ENCODE results near the gene SRSF3.

SRSF3 gene

GRCh38 chr6:36633915-36634314 lies 39.8 kb downstream of the SRSF3 start:
- Histone ChIP-seq H3K9me3 (ENCODE audit: control insufficient read depth, low read length) (no peaks in the 10 kb centered on the region), H3K4me1 (ENCODE audit: control insufficient read depth, insufficient read depth, low read length) (peaks cover 12% of the 10 kb centered on the region), H3K4me3 (ENCODE audit: insufficient read depth, low read depth, low read length) (no peak overlapping the region), H3K27ac (ENCODE audit: insufficient read depth, low read depth, low read length, poor library complexity, severe bottlenecking) (no peak overlapping the region), H3K36me3 (ENCODE audit: control insufficient read depth, insufficient read depth, low read length) (no peaks in the 10 kb centered on the region), H3K27me3 (ENCODE audit: control insufficient read depth, insufficient read depth, low read length, poor library complexity, severe bottlenecking) (no peaks in the 10 kb centered on the region)
- WGBS, 2 experiments = 84 to 85% methylated on average over 9 of the region's 9 CpGs

DNA sequence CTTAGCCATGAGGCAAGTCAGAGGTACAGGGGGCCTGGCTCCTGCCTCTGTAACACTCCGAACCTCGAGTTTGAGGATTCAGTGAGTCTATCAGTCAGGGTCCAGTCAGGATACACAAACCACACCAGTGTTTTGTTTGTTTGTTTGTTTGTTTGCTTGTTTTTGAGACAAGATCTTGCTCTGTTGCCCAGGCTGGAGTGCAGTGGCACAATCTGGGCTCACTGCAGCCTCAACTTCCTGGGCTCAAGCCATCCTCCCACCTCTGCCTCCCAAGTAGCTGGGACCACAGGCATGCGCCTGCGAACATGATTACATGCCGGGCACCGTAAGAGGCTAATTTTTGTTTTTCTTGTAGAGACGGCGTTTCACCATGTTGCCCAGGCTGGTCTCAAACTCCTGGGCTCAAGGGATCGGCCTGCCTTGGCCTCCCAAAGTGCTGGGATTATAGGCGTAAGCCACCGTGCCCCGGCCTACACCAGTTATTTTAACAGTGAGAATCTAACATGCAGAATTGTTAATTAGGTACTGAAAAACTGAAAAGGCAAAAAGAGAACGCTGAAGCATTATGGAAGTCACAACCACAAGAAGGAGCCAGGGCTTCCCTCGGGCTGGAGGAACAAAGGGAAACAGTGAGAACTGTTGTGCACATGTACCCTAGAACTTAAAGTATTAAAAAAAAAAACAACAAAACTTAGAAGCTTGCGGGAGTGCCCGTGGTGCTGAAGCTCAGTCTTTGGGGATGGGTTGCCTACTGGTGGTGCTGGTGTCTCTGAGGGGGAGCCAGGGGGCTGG lies 40.4 kb downstream of the SRSF3 start:
- Histone ChIP-seq H3K27ac (ENCODE audit: insufficient read depth, low read depth, low read length, poor library complexity, severe bottlenecking) (no peak overlapping the region), H3K4me3 (ENCODE audit: insufficient read depth, low read depth, low read length) (no peak overlapping the region)
- 89 to 93% methylated on average over 16 of the region's 16 CpGs for WGBS, 2 experiments

GRCh38 chr6:36636283-36636682 lies 42.1 kb downstream of the SRSF3 start:
- WGBS, 2 experiments = 82 to 84% methylated on average over 5 of the region's 5 CpGs

More for the DNA sequence above, 40.4 kb downstream of the SRSF3 start:
- no peaks in the 10 kb centered on the region for H3K27me3 ChIP-seq (ENCODE audit: control insufficient read depth, insufficient read depth, low read length, poor library complexity, severe bottlenecking)
- H3K9me3 ChIP-seq (ENCODE audit: control insufficient read depth, low read length) = no peaks in the 10 kb centered on the region
- H3K36me3 ChIP-seq (ENCODE audit: control insufficient read depth, insufficient read depth, low read length) = no peaks in the 10 kb centered on the region
- peaks cover 12% of the 10 kb centered on the region for H3K4me1 ChIP-seq (ENCODE audit: control insufficient read depth, insufficient read depth, low read length)

DNA sequence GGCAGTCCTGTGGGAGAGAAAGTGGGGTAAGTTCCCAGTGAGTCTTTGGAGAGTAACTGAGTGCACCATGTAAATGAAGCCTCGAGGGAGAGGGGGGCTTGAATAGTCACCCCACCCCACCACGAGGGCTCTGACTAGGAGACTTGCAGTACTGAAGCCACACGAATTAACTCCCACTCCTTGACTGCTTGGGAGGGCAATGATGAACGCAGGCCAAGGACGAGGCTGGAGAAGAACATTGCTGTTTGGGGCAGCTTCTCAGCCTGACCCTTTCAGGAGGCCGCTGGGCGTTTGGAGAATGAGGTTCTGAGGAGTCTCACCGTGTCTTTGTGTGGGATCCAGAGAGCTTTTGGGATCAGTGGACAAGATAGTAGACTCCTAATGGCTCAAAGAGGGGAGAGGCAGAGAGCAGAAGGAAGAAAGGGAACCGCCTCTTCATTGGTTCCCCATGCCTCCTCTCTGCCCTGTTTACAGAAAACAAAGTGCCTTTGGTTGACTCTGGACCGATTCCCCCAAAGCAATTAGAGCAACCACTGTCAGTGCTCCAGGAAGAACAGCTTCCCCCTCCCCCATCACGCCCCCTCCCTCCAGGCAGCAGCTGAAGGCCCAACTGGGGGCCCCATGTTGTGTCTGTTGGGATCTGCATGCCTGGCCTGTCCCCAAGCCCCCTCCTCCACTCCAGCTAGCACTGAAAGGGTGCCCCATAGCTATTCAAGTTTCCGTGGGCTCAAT lies 42.7 kb downstream of the SRSF3 start:
- WGBS, 2 experiments = 85 to 87% methylated on average over 12 of the region's 12 CpGs
- Histone ChIP-seq H3K27ac (ENCODE audit: insufficient read depth, low read depth, low read length, poor library complexity, severe bottlenecking) (no peak overlapping the region), H3K36me3 (ENCODE audit: control insufficient read depth, insufficient read depth, low read length) (no peaks in the 10 kb centered on the region), H3K4me3 (ENCODE audit: insufficient read depth, low read depth, low read length) (no peak overlapping the region), H3K9me3 (ENCODE audit: control insufficient read depth, low read length) (no peaks in the 10 kb centered on the region), H3K27me3 (ENCODE audit: control insufficient read depth, insufficient read depth, low read length, poor library complexity, severe bottlenecking) (no peaks in the 10 kb centered on the region), H3K4me1 (ENCODE audit: control insufficient read depth, insufficient read depth, low read length) (peaks cover 12% of the 10 kb centered on the region)

More at GRCh38 chr6:36636283-36636682, 42.1 kb downstream of the SRSF3 start:
- Histone ChIP-seq H3K4me1 (ENCODE audit: control insufficient read depth, insufficient read depth, low read length) (peaks cover 12% of the 10 kb centered on the region), H3K4me3 (ENCODE audit: insufficient read depth, low read depth, low read length) (no peak overlapping the region), H3K27me3 (ENCODE audit: control insufficient read depth, insufficient read depth, low read length, poor library complexity, severe bottlenecking) (no peaks in the 10 kb centered on the region), H3K9me3 (ENCODE audit: control insufficient read depth, low read length) (no peaks in the 10 kb centered on the region), H3K36me3 (ENCODE audit: control insufficient read depth, insufficient read depth, low read length) (no peaks in the 10 kb centered on the region), H3K27ac (ENCODE audit: insufficient read depth, low read depth, low read length, poor library complexity, severe bottlenecking) (no peak overlapping the region)

DNA sequence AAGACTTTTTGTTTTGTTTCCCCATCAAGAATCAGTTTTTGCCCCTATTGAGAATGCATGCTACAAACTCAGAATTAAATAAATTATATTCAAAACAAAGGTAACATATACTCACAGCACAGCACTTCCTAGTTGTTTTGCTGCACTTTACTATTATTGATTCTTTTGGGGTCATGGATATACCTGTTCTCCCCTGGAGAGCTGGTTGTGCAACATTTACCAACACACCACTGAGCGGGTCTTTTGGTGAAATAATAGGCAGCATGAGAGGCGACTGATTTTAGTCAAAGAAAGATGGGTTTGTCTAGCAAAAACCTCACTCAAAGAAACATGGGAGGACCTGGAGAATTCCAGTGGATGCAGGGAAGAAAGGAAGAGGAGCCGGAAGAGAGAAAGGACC lies 44.4 kb downstream of the SRSF3 start:
- Histone ChIP-seq H3K27me3 (ENCODE audit: control insufficient read depth, insufficient read depth, low read length, poor library complexity, severe bottlenecking) (no peaks in the 10 kb centered on the region), H3K4me1 (ENCODE audit: control insufficient read depth, insufficient read depth, low read length) (peaks cover 12% of the 10 kb centered on the region), H3K27ac (ENCODE audit: insufficient read depth, low read depth, low read length, poor library complexity, severe bottlenecking) (no peak overlapping the region), H3K4me3 (ENCODE audit: insufficient read depth, low read depth, low read length) (no peak overlapping the region), H3K36me3 (ENCODE audit: control insufficient read depth, insufficient read depth, low read length) (no peaks in the 10 kb centered on the region), H3K9me3 (ENCODE audit: control insufficient read depth, low read length) (no peaks in the 10 kb centered on the region)
- WGBS, 2 experiments = 95 to 97% methylated on average over 3 of the region's 3 CpGs

DNA sequence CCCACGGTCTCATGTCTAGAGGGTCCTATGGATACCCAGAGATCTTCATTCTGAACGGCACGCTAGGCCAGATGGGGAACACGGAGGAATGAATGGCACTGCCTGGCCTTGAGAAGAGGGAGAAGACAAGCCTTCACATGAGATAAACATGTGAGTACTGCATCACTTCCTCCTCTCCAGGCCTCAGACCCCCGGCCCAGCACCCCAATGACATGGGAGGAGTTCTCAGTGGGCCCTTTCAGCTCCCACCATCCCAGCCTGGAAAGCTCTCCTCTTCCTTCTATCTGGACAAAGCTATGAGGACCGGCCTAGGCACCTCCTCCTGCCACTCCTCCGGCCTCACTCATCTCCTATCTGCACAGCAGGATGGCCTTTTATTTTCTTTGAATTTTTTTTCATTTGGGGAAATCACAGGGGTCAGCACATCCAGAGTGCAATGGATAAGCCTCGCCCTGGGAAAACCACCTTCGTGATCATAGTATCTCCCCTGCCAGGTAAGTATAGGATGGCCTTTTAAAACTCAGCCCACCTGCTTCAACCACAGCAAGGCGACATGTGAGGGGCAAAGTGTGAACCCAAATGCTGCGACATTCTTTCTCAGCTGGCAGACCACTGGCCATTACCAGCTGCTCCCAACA lies 45.1 kb downstream of the SRSF3 start:
- Histone ChIP-seq H3K9me3 (ENCODE audit: control insufficient read depth, low read length) (no peaks in the 10 kb centered on the region), H3K27me3 (ENCODE audit: control insufficient read depth, insufficient read depth, low read length, poor library complexity, severe bottlenecking) (no peaks in the 10 kb centered on the region), H3K4me1 (ENCODE audit: control insufficient read depth, insufficient read depth, low read length) (peaks cover 12% of the 10 kb centered on the region), H3K36me3 (ENCODE audit: control insufficient read depth, insufficient read depth, low read length) (no peaks in the 10 kb centered on the region), H3K27ac (ENCODE audit: insufficient read depth, low read depth, low read length, poor library complexity, severe bottlenecking) (no peak overlapping the region), H3K4me3 (ENCODE audit: insufficient read depth, low read depth, low read length) (no peak overlapping the region)
- 87 to 90% methylated on average over 11 of the region's 11 CpGs for WGBS, 2 experiments

DNA sequence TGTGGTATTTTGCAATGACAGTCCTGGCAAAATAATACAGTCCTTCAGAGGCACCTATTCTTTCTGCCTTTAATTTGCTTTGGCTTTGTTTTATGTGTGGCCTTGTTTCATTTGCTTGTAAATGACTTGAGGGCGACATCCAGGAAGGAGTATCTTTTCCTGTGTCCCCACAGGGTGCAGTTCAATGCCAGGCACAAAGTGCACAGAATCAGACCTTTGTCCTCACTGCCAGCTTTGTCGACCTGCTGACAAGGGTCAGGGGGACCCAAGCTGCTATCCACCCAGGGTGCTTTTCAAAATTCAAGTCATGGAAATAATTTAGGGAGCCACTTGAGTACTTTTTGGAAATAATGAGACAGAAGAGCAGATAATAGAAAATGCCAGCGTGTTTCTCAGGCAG lies 47.4 kb downstream of the SRSF3 start:
- Histone ChIP-seq H3K27ac (ENCODE audit: insufficient read depth, low read depth, low read length, poor library complexity, severe bottlenecking) (no peak overlapping the region), H3K9me3 (ENCODE audit: control insufficient read depth, low read length) (no peaks in the 10 kb centered on the region), H3K36me3 (ENCODE audit: control insufficient read depth, insufficient read depth, low read length) (no peaks in the 10 kb centered on the region), H3K27me3 (ENCODE audit: control insufficient read depth, insufficient read depth, low read length, poor library complexity, severe bottlenecking) (no peaks in the 10 kb centered on the region), H3K4me3 (ENCODE audit: insufficient read depth, low read depth, low read length) (no peak overlapping the region), H3K4me1 (ENCODE audit: control insufficient read depth, insufficient read depth, low read length) (peaks cover 11% of the 10 kb centered on the region)
- WGBS, 2 experiments = 50 to 60% methylated on average over 2 to 3 of the region's 3 CpGs

DNA sequence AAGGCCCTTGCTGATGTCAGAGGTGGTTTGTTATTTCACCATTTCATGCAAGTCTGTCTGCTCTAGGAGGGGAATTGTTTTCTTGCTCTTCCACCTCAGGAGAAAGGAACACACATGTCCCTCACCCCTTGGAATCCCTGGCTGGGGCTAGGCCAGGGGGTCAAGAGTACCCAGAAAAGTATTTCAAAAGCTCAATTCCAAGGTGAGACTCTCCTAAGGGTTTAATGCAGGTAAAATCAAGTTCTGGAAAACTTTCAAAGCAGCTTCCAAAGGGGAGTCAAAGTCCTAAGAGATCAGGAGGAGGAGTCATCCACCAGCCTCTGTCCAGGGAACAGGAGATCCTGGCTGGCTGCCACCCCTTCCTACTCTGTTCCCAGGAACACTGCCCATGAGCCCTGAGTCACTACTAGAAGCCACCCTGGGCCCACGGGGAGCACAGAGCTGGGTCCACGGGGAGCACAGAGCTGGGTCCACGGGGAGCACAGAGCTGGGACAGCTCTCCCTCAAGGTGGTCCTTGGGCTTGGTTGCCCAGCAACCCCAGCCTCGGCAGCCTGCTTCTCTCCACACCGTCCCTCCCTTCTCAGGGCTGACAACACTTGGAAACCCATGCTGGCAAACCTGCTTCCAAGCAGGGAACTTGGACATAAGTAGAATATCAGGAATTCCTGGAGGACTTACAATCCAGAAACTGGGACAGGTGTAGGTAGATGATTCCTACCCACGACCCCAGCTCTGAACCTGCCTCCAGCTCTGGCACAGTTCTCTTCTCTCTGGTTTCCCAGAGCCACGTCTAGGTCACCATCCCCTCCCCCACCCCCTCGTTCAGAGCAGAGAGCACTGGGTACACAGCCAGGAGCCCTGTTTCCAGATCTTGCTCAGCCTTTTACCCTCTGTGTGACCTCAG lies 49.0 kb downstream of the SRSF3 start:
- no peak overlapping the region for H3K27ac ChIP-seq (ENCODE audit: insufficient read depth, low read depth, low read length, poor library complexity, severe bottlenecking)
- 66 to 67% methylated on average over 8 of the region's 8 CpGs for WGBS, 2 experiments

GRCh38 chr6:36643977-36644376 lies 49.8 kb downstream of the SRSF3 start:
- H3K27me3 ChIP-seq (ENCODE audit: control insufficient read depth, insufficient read depth, low read length, poor library complexity, severe bottlenecking) = no peaks in the 10 kb centered on the region
- H3K36me3 ChIP-seq (ENCODE audit: control insufficient read depth, insufficient read depth, low read length) = no peaks in the 10 kb centered on the region
- H3K4me3 ChIP-seq (ENCODE audit: insufficient read depth, low read depth, low read length) = no peak overlapping the region
- no peak overlapping the region for H3K27ac ChIP-seq (ENCODE audit: insufficient read depth, low read depth, low read length, poor library complexity, severe bottlenecking)
- WGBS, 2 experiments = 91 to 92% methylated on average over 4 of the region's 4 CpGs
- no peaks in the 10 kb centered on the region for H3K4me1 ChIP-seq (ENCODE audit: control insufficient read depth, insufficient read depth, low read length)
- no peaks in the 10 kb centered on the region for H3K9me3 ChIP-seq (ENCODE audit: control insufficient read depth, low read length)

More for the DNA sequence above, 49.0 kb downstream of the SRSF3 start:
- H3K27me3 ChIP-seq (ENCODE audit: control insufficient read depth, insufficient read depth, low read length, poor library complexity, severe bottlenecking) = no peaks in the 10 kb centered on the region
- H3K4me3 ChIP-seq (ENCODE audit: insufficient read depth, low read depth, low read length) = no peak overlapping the region
- no peaks in the 10 kb centered on the region for H3K4me1 ChIP-seq (ENCODE audit: control insufficient read depth, insufficient read depth, low read length)
- H3K36me3 ChIP-seq (ENCODE audit: control insufficient read depth, insufficient read depth, low read length) = no peaks in the 10 kb centered on the region
- no peaks in the 10 kb centered on the region for H3K9me3 ChIP-seq (ENCODE audit: control insufficient read depth, low read length)
